GM10847 (cell line): ENCODE data around the gene GLT8D1.

Experiments used
- POLR2A ChIP-seq: IDR thresholded peaks from 2 replicates; pipeline ENCODE4 v1.6.1; 2011; ENCODE audit not compliant: insufficient read length; ENCODE audit errors: extremely low read depth

Gene GLT8D1

GRCh38 chr3:52705688-52706686, at the start of gene GLT8D1, which contains the start of gene SPCS1:
GLT8D1 (minus strand) TSS chr3:52705791; CDS start chr3:52700460, 5,331 bp downstream.
SPCS1 (plus strand) TSS chr3:52706106; CDS start chr3:52706247, 141 bp downstream.
- peak; percentile 87 for TF ChIP-seq POLR2A

GRCh38 chr3:52754373-52754772, 48.8 kb upstream of the GLT8D1 start:
- no peak for TF ChIP-seq POLR2A

GRCh38 chr3:52752045-52752660, 46.6 kb upstream of the GLT8D1 start:
- no peak for TF ChIP-seq POLR2A

- no peak for TF ChIP-seq POLR2A
These were observed 38.1 kb upstream of the GLT8D1 start for GRCh38 chr3:52743721-52744120.

GRCh38 chr3:52743152-52743551, 37.6 kb upstream of the GLT8D1 start:
- TF ChIP-seq POLR2A, result no peak

- no peak for TF ChIP-seq POLR2A
These were observed 36.9 kb upstream of the GLT8D1 start for GRCh38 chr3:52742418-52743041.

GRCh38 chr3:52739730-52740129, 34.1 kb upstream of the GLT8D1 start:
- TF ChIP-seq POLR2A, result no peak

GRCh38 chr3:52733256-52733891, 27.8 kb upstream of the GLT8D1 start:
- TF ChIP-seq POLR2A, result no peak

- TF ChIP-seq POLR2A, result no peak
These were observed 26.0 kb upstream of the GLT8D1 start for GRCh38 chr3:52731590-52731989.

- no peak for TF ChIP-seq POLR2A
These were observed 25.1 kb upstream of the GLT8D1 start for GRCh38 chr3:52730681-52731080.

- TF ChIP-seq POLR2A, result no peak
These were observed 18.9 kb upstream of the GLT8D1 start for GRCh38 chr3:52724511-52724910.

GRCh38 chr3:52723935-52724334, 18.3 kb upstream of the GLT8D1 start:
- no peak for TF ChIP-seq POLR2A

GRCh38 chr3:52722491-52722890, 16.9 kb upstream of the GLT8D1 start:
- TF ChIP-seq POLR2A, result no peak

GRCh38 chr3:52721730-52722008, 16.1 kb upstream of the GLT8D1 start:
- no peak for TF ChIP-seq POLR2A

GRCh38 chr3:52721002-52721729, 15.6 kb upstream of the GLT8D1 start:
- TF ChIP-seq POLR2A, result no peak
